RPMI8226 (cell line): ENCODE measurements around the gene CELF4.

Experiments
- DNase-seq: peaks from one replicate; pipeline ENCODE4 v3.0.0-alpha.2; 2015

Gene CELF4

GRCh38 chr18:37458697-37459096 is 106.9 kb downstream of the CELF4 start:
- DNase-seq, result no peak

GRCh38 chr18:37457753-37458152 is 107.8 kb downstream of the CELF4 start:
- no peak for DNase-seq

GRCh38 chr18:37457341-37457740 is 108.3 kb downstream of the CELF4 start:
- DNase-seq, result no peak

GRCh38 chr18:37456873-37457272 is 108.7 kb downstream of the CELF4 start:
- DNase-seq, result no peak

- no peak for DNase-seq
Observed at GRCh38 chr18:37456395-37456794, 109.2 kb downstream of the CELF4 start.

- DNase-seq, result no peak
Observed at GRCh38 chr18:37453752-37454151, 111.8 kb downstream of the CELF4 start.

GRCh38 chr18:37452682-37453385 is 112.8 kb downstream of the CELF4 start:
- no peak for DNase-seq

GRCh38 chr18:37452015-37452414 is 113.6 kb downstream of the CELF4 start:
- DNase-seq, result no peak

GRCh38 chr18:37451239-37451825 is 114.3 kb downstream of the CELF4 start:
- DNase-seq, result no peak

GRCh38 chr18:37450434-37451132 is 115.0 kb downstream of the CELF4 start:
- DNase-seq, result no peak

- no peak for DNase-seq
Observed at GRCh38 chr18:37449618-37450017, 116.0 kb downstream of the CELF4 start.

GRCh38 chr18:37448946-37449345 is 116.7 kb downstream of the CELF4 start:
- DNase-seq, result no peak

GRCh38 chr18:37447962-37448888 is 117.4 kb downstream of the CELF4 start:
- no peak for DNase-seq

- no peak for DNase-seq
Observed at GRCh38 chr18:37445836-37446235, 119.8 kb downstream of the CELF4 start.

- no peak for DNase-seq
Observed at GRCh38 chr18:37445368-37445767, 120.2 kb downstream of the CELF4 start.

GRCh38 chr18:37443325-37444055 is 122.1 kb downstream of the CELF4 start:
- no peak for DNase-seq

- no peak for DNase-seq
Observed at GRCh38 chr18:37442477-37442876, 123.1 kb downstream of the CELF4 start.

- DNase-seq, result no peak
Observed at GRCh38 chr18:37441821-37442220, 123.8 kb downstream of the CELF4 start.

GRCh38 chr18:37440206-37440605 is 125.4 kb downstream of the CELF4 start:
- no peak for DNase-seq

GRCh38 chr18:37438417-37439180 is 127.0 kb downstream of the CELF4 start:
- no peak for DNase-seq

- DNase-seq, result no peak
Observed at GRCh38 chr18:37435996-37436395, 129.6 kb downstream of the CELF4 start.
